HL-60 (cell line): ENCODE data around the gene PKP4.

Source experiments
- POLR2AphosphoS5 ChIP-seq: IDR thresholded peaks from 2 replicates; pipeline ENCODE4 v1.6.1; 2012; ENCODE audit warnings: low read depth
- TF ChIP-seq, protein P1 (sequence below): IDR thresholded peaks from one replicate; pipeline ENCODE4 v1.5.1; 2011; ENCODE audit warnings: low read length, control low read depth, inconsistent platforms; ENCODE audit not compliant: insufficient read depth
- TF ChIP-seq, protein P2 (sequence below): IDR thresholded peaks from 2 replicates; pipeline ENCODE4 v1.6.1; 2012; ENCODE audit warnings: low read depth; ENCODE audit not compliant: insufficient replicate concordance

DNA sequence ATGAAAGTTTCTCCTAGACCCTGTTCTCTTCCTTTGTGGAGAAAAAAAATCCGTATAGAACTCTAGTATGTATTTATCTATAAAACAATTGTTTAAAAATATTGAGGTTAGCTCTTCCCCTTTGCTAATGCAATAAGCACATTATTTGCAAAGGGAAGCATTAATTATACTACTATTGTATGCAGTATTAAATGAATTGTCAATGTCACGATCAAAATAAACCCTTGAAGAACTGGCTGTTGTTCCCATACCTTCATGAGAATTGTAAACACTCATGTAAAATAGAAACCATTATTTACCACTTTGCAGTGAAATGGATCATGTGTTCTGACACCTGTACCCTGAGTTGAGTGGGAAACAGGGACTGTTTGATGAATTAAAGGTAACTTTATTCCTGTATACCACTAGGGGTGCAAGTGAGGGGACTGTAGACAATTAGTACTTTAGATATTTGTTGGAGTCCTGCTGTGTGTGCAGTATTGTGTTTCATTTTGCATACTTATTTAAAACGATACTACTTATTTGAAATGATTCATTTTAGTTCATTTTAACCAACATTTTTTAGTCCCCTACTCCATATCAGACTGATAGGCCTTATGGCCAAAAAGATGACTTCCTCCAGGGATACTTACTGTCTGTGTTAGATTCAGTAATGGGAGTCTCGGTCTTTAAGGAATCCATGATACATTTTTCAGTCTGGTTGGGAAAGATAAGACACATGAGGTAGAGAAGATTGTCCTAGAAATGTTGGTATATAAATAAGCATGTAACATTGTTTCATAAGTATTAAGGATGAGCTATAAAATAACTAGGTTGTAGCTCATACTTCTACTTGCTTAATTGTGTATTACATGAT is 7.9 kb downstream of the PKP4 start:
- no peak for TF ChIP-seq POLR2AphosphoS5
- TF ChIP-seq, protein P1, sequence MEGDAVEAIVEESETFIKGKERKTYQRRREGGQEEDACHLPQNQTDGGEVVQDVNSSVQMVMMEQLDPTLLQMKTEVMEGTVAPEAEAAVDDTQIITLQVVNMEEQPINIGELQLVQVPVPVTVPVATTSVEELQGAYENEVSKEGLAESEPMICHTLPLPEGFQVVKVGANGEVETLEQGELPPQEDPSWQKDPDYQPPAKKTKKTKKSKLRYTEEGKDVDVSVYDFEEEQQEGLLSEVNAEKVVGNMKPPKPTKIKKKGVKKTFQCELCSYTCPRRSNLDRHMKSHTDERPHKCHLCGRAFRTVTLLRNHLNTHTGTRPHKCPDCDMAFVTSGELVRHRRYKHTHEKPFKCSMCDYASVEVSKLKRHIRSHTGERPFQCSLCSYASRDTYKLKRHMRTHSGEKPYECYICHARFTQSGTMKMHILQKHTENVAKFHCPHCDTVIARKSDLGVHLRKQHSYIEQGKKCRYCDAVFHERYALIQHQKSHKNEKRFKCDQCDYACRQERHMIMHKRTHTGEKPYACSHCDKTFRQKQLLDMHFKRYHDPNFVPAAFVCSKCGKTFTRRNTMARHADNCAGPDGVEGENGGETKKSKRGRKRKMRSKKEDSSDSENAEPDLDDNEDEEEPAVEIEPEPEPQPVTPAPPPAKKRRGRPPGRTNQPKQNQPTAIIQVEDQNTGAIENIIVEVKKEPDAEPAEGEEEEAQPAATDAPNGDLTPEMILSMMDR: peak; percentile 15
- TF ChIP-seq, protein P2, sequence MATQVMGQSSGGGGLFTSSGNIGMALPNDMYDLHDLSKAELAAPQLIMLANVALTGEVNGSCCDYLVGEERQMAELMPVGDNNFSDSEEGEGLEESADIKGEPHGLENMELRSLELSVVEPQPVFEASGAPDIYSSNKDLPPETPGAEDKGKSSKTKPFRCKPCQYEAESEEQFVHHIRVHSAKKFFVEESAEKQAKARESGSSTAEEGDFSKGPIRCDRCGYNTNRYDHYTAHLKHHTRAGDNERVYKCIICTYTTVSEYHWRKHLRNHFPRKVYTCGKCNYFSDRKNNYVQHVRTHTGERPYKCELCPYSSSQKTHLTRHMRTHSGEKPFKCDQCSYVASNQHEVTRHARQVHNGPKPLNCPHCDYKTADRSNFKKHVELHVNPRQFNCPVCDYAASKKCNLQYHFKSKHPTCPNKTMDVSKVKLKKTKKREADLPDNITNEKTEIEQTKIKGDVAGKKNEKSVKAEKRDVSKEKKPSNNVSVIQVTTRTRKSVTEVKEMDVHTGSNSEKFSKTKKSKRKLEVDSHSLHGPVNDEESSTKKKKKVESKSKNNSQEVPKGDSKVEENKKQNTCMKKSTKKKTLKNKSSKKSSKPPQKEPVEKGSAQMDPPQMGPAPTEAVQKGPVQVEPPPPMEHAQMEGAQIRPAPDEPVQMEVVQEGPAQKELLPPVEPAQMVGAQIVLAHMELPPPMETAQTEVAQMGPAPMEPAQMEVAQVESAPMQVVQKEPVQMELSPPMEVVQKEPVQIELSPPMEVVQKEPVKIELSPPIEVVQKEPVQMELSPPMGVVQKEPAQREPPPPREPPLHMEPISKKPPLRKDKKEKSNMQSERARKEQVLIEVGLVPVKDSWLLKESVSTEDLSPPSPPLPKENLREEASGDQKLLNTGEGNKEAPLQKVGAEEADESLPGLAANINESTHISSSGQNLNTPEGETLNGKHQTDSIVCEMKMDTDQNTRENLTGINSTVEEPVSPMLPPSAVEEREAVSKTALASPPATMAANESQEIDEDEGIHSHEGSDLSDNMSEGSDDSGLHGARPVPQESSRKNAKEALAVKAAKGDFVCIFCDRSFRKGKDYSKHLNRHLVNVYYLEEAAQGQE: no peak
